HepG2 (cell line): ENCODE data around the gene ORC3. TPM values are rescaled to one million over a fixed set of nuclear protein-coding genes. Genes with fewer than 3 reads are reported as not detected.

Source experiments
- BRD4 ChIP-seq: sonication (generic); formaldehyde crosslinking; IDR thresholded peaks from 2 replicates; pipeline ENCODE4 v1.4.0; 2020; ENCODE audit warnings: missing genetic modification reagents
- DR1 ChIP-seq: sonication (generic); formaldehyde crosslinking; IDR thresholded peaks from 2 replicates; pipeline ENCODE4 v1.8.0; 2021; ENCODE audit warnings: mild to moderate bottlenecking, missing genetic modification reagents, inconsistent platforms
- HNRNPK ChIP-seq: fragments of 200-400 bp; formaldehyde crosslinking; IDR thresholded peaks from 2 replicates; pipeline ENCODE4 v1.6.1; 2018; ENCODE audit warnings: low read length, low read depth, moderate library complexity, mild to moderate bottlenecking; ENCODE audit not compliant: poor library complexity, severe bottlenecking
- KDM3A ChIP-seq: IDR thresholded peaks from 2 replicates; pipeline ENCODE4 v1.6.1; 2018; ENCODE audit warnings: low read depth, missing compliant biosample characterization
- RBM39 ChIP-seq: fragments of 200-400 bp; formaldehyde crosslinking; IDR thresholded peaks from one replicate; pipeline ENCODE4 v1.6.1; 2018; ENCODE audit warnings: antibody characterized with exemption, mild to moderate bottlenecking, low read depth, low read length; ENCODE audit not compliant: poor library complexity, severe bottlenecking
- ZMYM2 ChIP-seq: sonication (generic); formaldehyde crosslinking; IDR thresholded peaks from 2 replicates; pipeline ENCODE4 v1.8.0; 2022; ENCODE audit warnings: mild to moderate bottlenecking, missing genetic modification reagents
- ZNF274 ChIP-seq: sonication (generic); formaldehyde crosslinking; IDR thresholded peaks from 2 replicates; pipeline ENCODE4 v1.5.1; 2020; ENCODE audit warnings: mild to moderate bottlenecking, missing genetic modification reagents
- ZNF329 ChIP-seq: sonication (generic); formaldehyde crosslinking; IDR thresholded peaks from 2 replicates; pipeline ENCODE4 v1.9.0; 2021; ENCODE audit warnings: low read depth, mild to moderate bottlenecking, missing genetic modification reagents
- polyA plus RNA-seq, 8 experiments: library from polyadenylated mRNA; depleted of rRNA in 3 of 8; stranded (reverse) in 7 of 8; unstranded in 1 of 8; fragments of >200 nt; fragmentation: Illumina TruSeq in 4 of 8; extraction: Trizol in 4 of 8; gene quantifications; 2 replicates each; pipeline versions ENCODE4 v1.2.1 to v1.2.3, GENCODE V29; 2011 to 2016; ENCODE audit warnings: low read depth in 4 of 8, missing spikeins in 1 of 8, mixed read lengths in 1 of 8; ENCODE audit not compliant: insufficient read depth in 1 of 8
- total RNA-seq, 5 experiments: library from RNA; depleted of rRNA; stranded (reverse); fragments of >200 nt; fragmentation: Illumina TruSeq; extraction: Trizol; gene quantifications; 2 replicates each; pipeline ENCODE4 v1.2.3, GENCODE V29; 2016; ENCODE audit warnings: low read depth in 1 of 5
- TF ChIP-seq, protein P1 (sequence below): sonication (generic); formaldehyde crosslinking; IDR thresholded peaks from 2 replicates; pipeline ENCODE4 v1.8.0; 2022; ENCODE audit warnings: mild to moderate bottlenecking, missing genetic modification reagents
- TF ChIP-seq, protein P2 (sequence below): sonication (generic); formaldehyde crosslinking; IDR thresholded peaks from 2 replicates; pipeline ENCODE4 v1.4.0; 2020; ENCODE audit warnings: mild to moderate bottlenecking, missing genetic modification reagents, borderline replicate concordance
- TF ChIP-seq, protein P3 (sequence below): sonication (generic); formaldehyde crosslinking; IDR thresholded peaks from 2 replicates; pipeline ENCODE4 v1.4.0; 2020; ENCODE audit warnings: missing genetic modification reagents
- TF ChIP-seq, protein P4 (sequence below): sonication (generic); formaldehyde crosslinking; conservative IDR thresholded peaks from 2 replicates; pipeline ENCODE4 v1.4.0; 2020; ENCODE audit warnings: missing genetic modification reagents
- TF ChIP-seq, protein P5 (sequence below): sonication (generic); formaldehyde crosslinking; conservative IDR thresholded peaks from 2 replicates; pipeline ENCODE4 v1.4.0; 2020; ENCODE audit warnings: missing genetic modification reagents

ORC3 gene
- total and polyA plus RNA-seq, 2 of the 13 experiments (the other 11 are each of a cell fraction or from before 2014, with no cell fraction given): 21.8 to 43.5 TPM

DNA sequence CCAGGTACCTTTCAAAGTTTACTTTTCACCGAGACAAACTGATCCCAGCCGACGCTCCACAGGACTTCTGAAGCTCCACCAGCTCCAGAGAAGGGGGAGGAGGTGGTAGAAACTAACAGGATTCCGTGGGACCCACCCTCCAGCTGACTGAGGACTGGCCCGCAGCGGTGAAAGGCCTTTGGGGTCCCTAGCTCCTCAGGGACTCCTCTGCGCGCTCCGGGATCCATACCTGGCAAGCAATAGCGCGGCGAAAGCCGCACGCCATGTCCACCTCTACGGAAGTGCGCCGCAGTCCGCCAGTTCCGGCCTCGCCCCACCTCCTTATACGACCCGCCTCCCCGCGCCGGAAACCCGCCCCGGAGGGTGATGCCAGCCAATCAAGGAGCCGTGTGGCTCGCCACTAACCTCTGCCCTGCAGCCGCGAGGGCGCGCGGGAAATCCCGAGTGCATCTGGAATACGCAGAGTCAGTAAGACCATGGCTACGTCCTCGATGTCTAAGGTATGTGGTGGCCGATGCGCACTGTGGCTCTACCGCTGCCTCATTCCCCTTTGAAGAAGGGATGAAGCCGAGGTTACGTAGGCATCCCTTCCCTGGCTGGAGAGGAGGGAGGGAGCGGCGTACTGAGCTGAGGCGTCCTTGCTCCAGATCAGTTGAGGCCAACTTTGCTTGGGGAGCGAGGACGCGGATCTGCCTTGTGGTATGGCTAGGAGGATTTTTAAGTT lies at the start of gene ORC3, which contains the start of gene RARS2 (continued):
- TF ChIP-seq, protein P1, sequence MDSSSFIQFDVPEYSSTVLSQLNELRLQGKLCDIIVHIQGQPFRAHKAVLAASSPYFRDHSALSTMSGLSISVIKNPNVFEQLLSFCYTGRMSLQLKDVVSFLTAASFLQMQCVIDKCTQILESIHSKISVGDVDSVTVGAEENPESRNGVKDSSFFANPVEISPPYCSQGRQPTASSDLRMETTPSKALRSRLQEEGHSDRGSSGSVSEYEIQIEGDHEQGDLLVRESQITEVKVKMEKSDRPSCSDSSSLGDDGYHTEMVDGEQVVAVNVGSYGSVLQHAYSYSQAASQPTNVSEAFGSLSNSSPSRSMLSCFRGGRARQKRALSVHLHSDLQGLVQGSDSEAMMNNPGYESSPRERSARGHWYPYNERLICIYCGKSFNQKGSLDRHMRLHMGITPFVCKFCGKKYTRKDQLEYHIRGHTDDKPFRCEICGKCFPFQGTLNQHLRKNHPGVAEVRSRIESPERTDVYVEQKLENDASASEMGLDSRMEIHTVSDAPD (CRISPR knock-in tag): no peak
- TF ChIP-seq BRD4 (CRISPR knock-in tag) (peak; percentile 91), KDM3A (peak; percentile 89; the same call in 1 of the 2 replicates), HNRNPK (no peak), ZNF274 (CRISPR knock-in tag) (no peak; the same call in 1 of the 2 replicates), DR1 (CRISPR knock-in tag) (peak; percentile 88; the same call in 1 of the 2 replicates), ZNF329 (CRISPR knock-in tag) (no peak), RBM39 (peak; percentile 81), ZMYM2 (CRISPR knock-in tag) (no peak)
- TF ChIP-seq, protein P2, sequence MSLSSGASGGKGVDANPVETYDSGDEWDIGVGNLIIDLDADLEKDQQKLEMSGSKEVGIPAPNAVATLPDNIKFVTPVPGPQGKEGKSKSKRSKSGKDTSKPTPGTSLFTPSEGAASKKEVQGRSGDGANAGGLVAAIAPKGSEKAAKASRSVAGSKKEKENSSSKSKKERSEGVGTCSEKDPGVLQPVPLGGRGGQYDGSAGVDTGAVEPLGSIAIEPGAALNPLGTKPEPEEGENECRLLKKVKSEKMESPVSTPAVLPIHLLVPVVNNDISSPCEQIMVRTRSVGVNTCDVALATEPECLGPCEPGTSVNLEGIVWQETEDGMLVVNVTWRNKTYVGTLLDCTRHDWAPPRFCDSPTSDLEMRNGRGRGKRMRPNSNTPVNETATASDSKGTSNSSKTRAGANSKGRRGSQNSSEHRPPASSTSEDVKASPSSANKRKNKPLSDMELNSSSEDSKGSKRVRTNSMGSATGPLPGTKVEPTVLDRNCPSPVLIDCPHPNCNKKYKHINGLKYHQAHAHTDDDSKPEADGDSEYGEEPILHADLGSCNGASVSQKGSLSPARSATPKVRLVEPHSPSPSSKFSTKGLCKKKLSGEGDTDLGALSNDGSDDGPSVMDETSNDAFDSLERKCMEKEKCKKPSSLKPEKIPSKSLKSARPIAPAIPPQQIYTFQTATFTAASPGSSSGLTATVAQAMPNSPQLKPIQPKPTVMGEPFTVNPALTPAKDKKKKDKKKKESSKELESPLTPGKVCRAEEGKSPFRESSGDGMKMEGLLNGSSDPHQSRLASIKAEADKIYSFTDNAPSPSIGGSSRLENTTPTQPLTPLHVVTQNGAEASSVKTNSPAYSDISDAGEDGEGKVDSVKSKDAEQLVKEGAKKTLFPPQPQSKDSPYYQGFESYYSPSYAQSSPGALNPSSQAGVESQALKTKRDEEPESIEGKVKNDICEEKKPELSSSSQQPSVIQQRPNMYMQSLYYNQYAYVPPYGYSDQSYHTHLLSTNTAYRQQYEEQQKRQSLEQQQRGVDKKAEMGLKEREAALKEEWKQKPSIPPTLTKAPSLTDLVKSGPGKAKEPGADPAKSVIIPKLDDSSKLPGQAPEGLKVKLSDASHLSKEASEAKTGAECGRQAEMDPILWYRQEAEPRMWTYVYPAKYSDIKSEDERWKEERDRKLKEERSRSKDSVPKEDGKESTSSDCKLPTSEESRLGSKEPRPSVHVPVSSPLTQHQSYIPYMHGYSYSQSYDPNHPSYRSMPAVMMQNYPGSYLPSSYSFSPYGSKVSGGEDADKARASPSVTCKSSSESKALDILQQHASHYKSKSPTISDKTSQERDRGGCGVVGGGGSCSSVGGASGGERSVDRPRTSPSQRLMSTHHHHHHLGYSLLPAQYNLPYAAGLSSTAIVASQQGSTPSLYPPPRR (CRISPR knock-in tag): no peak
- TF ChIP-seq, protein P3, sequence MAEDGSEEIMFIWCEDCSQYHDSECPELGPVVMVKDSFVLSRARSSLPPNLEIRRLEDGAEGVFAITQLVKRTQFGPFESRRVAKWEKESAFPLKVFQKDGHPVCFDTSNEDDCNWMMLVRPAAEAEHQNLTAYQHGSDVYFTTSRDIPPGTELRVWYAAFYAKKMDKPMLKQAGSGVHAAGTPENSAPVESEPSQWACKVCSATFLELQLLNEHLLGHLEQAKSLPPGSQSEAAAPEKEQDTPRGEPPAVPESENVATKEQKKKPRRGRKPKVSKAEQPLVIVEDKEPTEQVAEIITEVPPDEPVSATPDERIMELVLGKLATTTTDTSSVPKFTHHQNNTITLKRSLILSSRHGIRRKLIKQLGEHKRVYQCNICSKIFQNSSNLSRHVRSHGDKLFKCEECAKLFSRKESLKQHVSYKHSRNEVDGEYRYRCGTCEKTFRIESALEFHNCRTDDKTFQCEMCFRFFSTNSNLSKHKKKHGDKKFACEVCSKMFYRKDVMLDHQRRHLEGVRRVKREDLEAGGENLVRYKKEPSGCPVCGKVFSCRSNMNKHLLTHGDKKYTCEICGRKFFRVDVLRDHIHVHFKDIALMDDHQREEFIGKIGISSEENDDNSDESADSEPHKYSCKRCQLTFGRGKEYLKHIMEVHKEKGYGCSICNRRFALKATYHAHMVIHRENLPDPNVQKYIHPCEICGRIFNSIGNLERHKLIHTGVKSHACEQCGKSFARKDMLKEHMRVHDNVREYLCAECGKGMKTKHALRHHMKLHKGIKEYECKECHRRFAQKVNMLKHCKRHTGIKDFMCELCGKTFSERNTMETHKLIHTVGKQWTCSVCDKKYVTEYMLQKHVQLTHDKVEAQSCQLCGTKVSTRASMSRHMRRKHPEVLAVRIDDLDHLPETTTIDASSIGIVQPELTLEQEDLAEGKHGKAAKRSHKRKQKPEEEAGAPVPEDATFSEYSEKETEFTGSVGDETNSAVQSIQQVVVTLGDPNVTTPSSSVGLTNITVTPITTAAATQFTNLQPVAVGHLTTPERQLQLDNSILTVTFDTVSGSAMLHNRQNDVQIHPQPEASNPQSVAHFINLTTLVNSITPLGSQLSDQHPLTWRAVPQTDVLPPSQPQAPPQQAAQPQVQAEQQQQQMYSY (CRISPR knock-in tag): no peak
- TF ChIP-seq, protein P4, sequence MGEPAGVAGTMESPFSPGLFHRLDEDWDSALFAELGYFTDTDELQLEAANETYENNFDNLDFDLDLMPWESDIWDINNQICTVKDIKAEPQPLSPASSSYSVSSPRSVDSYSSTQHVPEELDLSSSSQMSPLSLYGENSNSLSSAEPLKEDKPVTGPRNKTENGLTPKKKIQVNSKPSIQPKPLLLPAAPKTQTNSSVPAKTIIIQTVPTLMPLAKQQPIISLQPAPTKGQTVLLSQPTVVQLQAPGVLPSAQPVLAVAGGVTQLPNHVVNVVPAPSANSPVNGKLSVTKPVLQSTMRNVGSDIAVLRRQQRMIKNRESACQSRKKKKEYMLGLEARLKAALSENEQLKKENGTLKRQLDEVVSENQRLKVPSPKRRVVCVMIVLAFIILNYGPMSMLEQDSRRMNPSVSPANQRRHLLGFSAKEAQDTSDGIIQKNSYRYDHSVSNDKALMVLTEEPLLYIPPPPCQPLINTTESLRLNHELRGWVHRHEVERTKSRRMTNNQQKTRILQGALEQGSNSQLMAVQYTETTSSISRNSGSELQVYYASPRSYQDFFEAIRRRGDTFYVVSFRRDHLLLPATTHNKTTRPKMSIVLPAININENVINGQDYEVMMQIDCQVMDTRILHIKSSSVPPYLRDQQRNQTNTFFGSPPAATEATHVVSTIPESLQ (CRISPR knock-in tag): no peak
- TF ChIP-seq, protein P5, sequence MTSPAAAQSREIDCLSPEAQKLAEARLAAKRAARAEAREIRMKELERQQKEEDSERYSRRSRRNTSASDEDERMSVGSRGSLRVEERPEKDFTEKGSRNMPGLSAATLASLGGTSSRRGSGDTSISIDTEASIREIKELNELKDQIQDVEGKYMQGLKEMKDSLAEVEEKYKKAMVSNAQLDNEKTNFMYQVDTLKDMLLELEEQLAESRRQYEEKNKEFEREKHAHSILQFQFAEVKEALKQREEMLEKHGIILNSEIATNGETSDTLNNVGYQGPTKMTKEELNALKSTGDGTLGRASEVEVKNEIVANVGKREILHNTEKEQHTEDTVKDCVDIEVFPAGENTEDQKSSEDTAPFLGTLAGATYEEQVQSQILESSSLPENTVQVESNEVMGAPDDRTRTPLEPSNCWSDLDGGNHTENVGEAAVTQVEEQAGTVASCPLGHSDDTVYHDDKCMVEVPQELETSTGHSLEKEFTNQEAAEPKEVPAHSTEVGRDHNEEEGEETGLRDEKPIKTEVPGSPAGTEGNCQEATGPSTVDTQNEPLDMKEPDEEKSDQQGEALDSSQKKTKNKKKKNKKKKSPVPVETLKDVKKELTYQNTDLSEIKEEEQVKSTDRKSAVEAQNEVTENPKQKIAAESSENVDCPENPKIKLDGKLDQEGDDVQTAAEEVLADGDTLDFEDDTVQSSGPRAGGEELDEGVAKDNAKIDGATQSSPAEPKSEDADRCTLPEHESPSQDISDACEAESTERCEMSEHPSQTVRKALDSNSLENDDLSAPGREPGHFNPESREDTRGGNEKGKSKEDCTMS (CRISPR knock-in tag): no peak
